Neural progenitor cell (in vitro differentiated cells): ENCODE measurements around the gene PHLDB2. TPM values are rescaled to one million over a fixed set of nuclear protein-coding genes. Genes with fewer than 3 reads are reported as not detected.

Experiments used
- DNase-seq: peaks from one replicate; pipeline ENCODE4 v3.0.0-alpha.2; 2016; ENCODE audit warnings: low spot score
- H2AFZ ChIP-seq: fragments of 200-600 bp; sonication (generic); replicated peaks from 2 replicates; pipeline ENCODE4 v1.6.1; 2016; ENCODE audit warnings: antibody characterized with exemption
- H3F3A ChIP-seq: fragments of 200-600 bp; sonication (generic); 2 replicates; pipeline ENCODE4 v1.6.1; 2016; ENCODE audit warnings: antibody characterized with exemption, low read depth
- H3K27ac ChIP-seq: fragments of 200-600 bp; sonication (generic); 2 replicates; pipeline ENCODE4 v1.5.1; 2016; ENCODE audit warnings: mild to moderate bottlenecking
- H3K27me3 ChIP-seq: fragments of 200-600 bp; sonication (generic); 2 replicates; pipeline ENCODE4 v1.6.1; 2016; ENCODE audit warnings: mild to moderate bottlenecking, moderate library complexity
- H3K36me3 ChIP-seq: fragments of 200-600 bp; sonication (generic); 2 replicates; pipeline ENCODE4 v1.5.1; 2016
- H3K4me1 ChIP-seq: fragments of 200-600 bp; sonication (generic); 2 replicates; pipeline ENCODE4 v1.6.1; 2016; ENCODE audit warnings: mixed run types
- H3K4me2 ChIP-seq: fragments of 200-600 bp; sonication (generic); 2 replicates; pipeline ENCODE4 v1.6.1; 2016
- H3K4me3 ChIP-seq: fragments of 200-600 bp; sonication (generic); 2 replicates; pipeline ENCODE4 v1.5.1; 2016
- H3K79me2 ChIP-seq: fragments of 200-600 bp; sonication (generic); 2 replicates; pipeline ENCODE4 v1.6.1; 2016; ENCODE audit warnings: low read depth
- H3K9ac ChIP-seq: fragments of 200-600 bp; sonication (generic); 2 replicates; pipeline ENCODE4 v1.6.1; 2016
- H3K9me3 ChIP-seq: fragments of 200-600 bp; sonication (generic); 2 replicates; pipeline ENCODE4 v1.5.1; 2016; ENCODE audit warnings: low read depth
- H4K20me1 ChIP-seq: fragments of 200-600 bp; sonication (generic); 2 replicates; pipeline ENCODE4 v1.6.1; 2016; ENCODE audit warnings: low read depth
- H3K27ac Mint-ChIP-seq: 3 replicates; pipeline ENCODE4 v1.8.0; 2021; ENCODE audit warnings: mixed read lengths
- H3K27me3 Mint-ChIP-seq: 2 replicates; pipeline ENCODE4 v1.8.0; 2022; ENCODE audit warnings: low read depth, mild to moderate bottlenecking, inconsistent platforms, moderate library complexity, mixed read lengths; ENCODE audit not compliant: insufficient read depth
- H3K36me3 Mint-ChIP-seq: 3 replicates; pipeline ENCODE4 v1.8.0; 2021; ENCODE audit warnings: mixed read lengths
- H3K4me1 Mint-ChIP-seq: 3 replicates; pipeline ENCODE4 v1.8.0; 2021; ENCODE audit warnings: mixed read lengths
- H3K4me3 Mint-ChIP-seq: 3 replicates; pipeline ENCODE4 v1.8.0; 2021; ENCODE audit warnings: mild to moderate bottlenecking, moderate library complexity, mixed read lengths
- H3K9me3 Mint-ChIP-seq: 3 replicates; pipeline ENCODE4 v1.8.0; 2020; ENCODE audit warnings: mixed read lengths
- CTCF ChIP-seq: fragments of 200-600 bp; sonication (generic); IDR thresholded peaks from 2 replicates; pipeline ENCODE4 v1.5.1; 2017; ENCODE audit warnings: antibody characterized with exemption, mild to moderate bottlenecking
- EZH2 ChIP-seq: fragments of 200-600 bp; sonication (generic); IDR thresholded peaks from 2 replicates; pipeline ENCODE4 v1.6.1; 2017; ENCODE audit warnings: antibody characterized with exemption, mild to moderate bottlenecking, moderate library complexity
- EZH2phosphoT487 ChIP-seq: fragments of 200-600 bp; sonication (generic); IDR thresholded peaks from 2 replicates; pipeline ENCODE4 v1.6.1; 2017; ENCODE audit warnings: antibody characterized with exemption
- total RNA-seq: library from RNA; depleted of rRNA; stranded (reverse); fragments of >200 nt; gene quantifications from 2 replicates; pipeline ENCODE4 v1.2.3, GENCODE V29; 2015; ENCODE audit warnings: low replicate concordance

PHLDB2 gene
- total RNA-seq, 1 donor from 2014 or later: 15.9 TPM

GRCh38 chr3:111853068-111853467 lies 6.0 kb upstream of the PHLDB2 start:
- Histone ChIP-seq H3K9me3 (no peaks in the 10 kb centered on the region), H3K9ac (no peak overlapping the region), H3K27ac (no peak overlapping the region), H3K4me3 (no peak overlapping the region), H3K4me2 (no peak overlapping the region), H3K27me3 (peaks cover 37% of the 10 kb centered on the region), H3K4me1 (no peaks in the 10 kb centered on the region), H3F3A (no peaks in the 10 kb centered on the region), H3K36me3 (no peaks in the 10 kb centered on the region), H2AFZ (no peak overlapping the region), H3K79me2 (no peaks in the 10 kb centered on the region), H4K20me1 (no peaks in the 10 kb centered on the region)
- Mint-ChIP-seq H3K27me3 (peaks cover 6% of the 10 kb centered on the region), H3K36me3 (no peaks in the 10 kb centered on the region), H3K4me1 (peaks cover 27% of the 10 kb centered on the region), H3K27ac (no peak overlapping the region), H3K4me3 (no peak overlapping the region), H3K9me3 (no peaks in the 10 kb centered on the region)
- DNase-seq: no peak
- TF ChIP-seq EZH2: no peak
- TF ChIP-seq CTCF: no peak
- no peak for TF ChIP-seq EZH2phosphoT487

- Histone ChIP-seq H3K4me2 (no peak overlapping the region), H3K27me3 (peaks cover 48% of the 10 kb centered on the region), H3K36me3 (no peaks in the 10 kb centered on the region), H2AFZ (no peak overlapping the region), H3K27ac (no peak overlapping the region), H3K9ac (no peak overlapping the region), H3K9me3 (no peaks in the 10 kb centered on the region), H3F3A (peaks cover 11% of the 10 kb centered on the region), H4K20me1 (no peaks in the 10 kb centered on the region), H3K79me2 (no peaks in the 10 kb centered on the region), H3K4me1 (peaks cover 5% of the 10 kb centered on the region), H3K4me3 (no peak overlapping the region)
- peak overlapping the region; percentile 34 for H3K27ac Mint-ChIP-seq
- peaks cover 29% of the 10 kb centered on the region for H3K4me1 Mint-ChIP-seq
- TF ChIP-seq EZH2phosphoT487 (no peak), EZH2 (no peak), CTCF (no peak)
- no peak for DNase-seq
- H3K9me3 Mint-ChIP-seq: no peaks in the 10 kb centered on the region
- no peak overlapping the region for H3K4me3 Mint-ChIP-seq
- H3K36me3 Mint-ChIP-seq: no peaks in the 10 kb centered on the region
- peaks cover 6% of the 10 kb centered on the region for H3K27me3 Mint-ChIP-seq
Measured at GRCh38 chr3:111854990-111855389, 4.1 kb upstream of the PHLDB2 start.

GRCh38 chr3:111856501-111856900 lies 2.6 kb upstream of the PHLDB2 start:
- Histone ChIP-seq H3K9me3 (no peaks in the 10 kb centered on the region), H4K20me1 (no peaks in the 10 kb centered on the region), H3F3A (peaks cover 26% of the 10 kb centered on the region), H3K36me3 (no peaks in the 10 kb centered on the region), H3K27ac (no peak overlapping the region), H3K4me2 (no peak overlapping the region), H3K27me3 (peaks cover 56% of the 10 kb centered on the region), H3K4me3 (no peak overlapping the region), H3K4me1 (peaks cover 14% of the 10 kb centered on the region), H2AFZ (no peak overlapping the region), H3K79me2 (no peaks in the 10 kb centered on the region), H3K9ac (no peak overlapping the region)
- Mint-ChIP-seq H3K36me3 (no peaks in the 10 kb centered on the region), H3K4me3 (peak overlapping the region; percentile 5), H3K4me1 (peaks cover 36% of the 10 kb centered on the region), H3K27me3 (peaks cover 6% of the 10 kb centered on the region), H3K9me3 (no peaks in the 10 kb centered on the region), H3K27ac (no peak overlapping the region)
- DNase-seq: no peak
- TF ChIP-seq EZH2 (no peak), EZH2phosphoT487 (no peak), CTCF (no peak)
